ENCODE data around the gene MAP3K21.

DNA sequence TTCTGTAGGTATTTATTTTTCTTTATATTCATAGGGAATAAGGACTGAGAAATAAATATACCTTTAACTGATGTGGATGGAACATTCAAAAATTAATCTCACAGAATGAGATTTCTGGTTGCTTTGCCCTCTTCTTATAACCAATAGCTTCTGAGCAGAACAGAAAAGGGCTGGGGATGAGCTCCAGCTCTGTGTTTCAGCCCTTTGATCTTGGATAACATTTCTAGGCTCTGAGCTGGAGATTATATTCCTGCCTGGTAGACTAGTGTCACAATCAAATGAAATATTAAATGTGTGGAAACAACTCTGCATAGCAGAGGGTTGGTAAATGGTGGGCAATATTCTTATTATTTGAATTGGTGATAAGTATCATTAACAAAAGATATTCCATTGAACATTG lies 14.6 kb downstream of the MAP3K21 start:
- TF ChIP-seq ARNTL (CRISPR knock-in tag; IDR thresholded peaks at IDR 0.05; ENCODE audit: borderline replicate concordance, low read depth), result no peak
- TF ChIP-seq OSR1 (CRISPR knock-in tag; IDR thresholded peaks at IDR 0.05), result no peak
- TF ChIP-seq PPARA (CRISPR knock-in tag; IDR thresholded peaks at IDR 0.05; ENCODE audit: borderline replicate concordance), result no peak
- no peak for TF ChIP-seq GLIS3 (CRISPR knock-in tag; IDR thresholded peaks at IDR 0.05)
- TF ChIP-seq ZNF565 (CRISPR knock-in tag; conservative IDR thresholded peaks at IDR 0.05; ENCODE audit: low read depth), result no peak
- TF ChIP-seq ISL1 (CRISPR knock-in tag; IDR thresholded peaks at IDR 0.05), result no peak
- TF ChIP-seq ZNF70 (CRISPR knock-in tag; IDR thresholded peaks at IDR 0.05), result no peak
- no peak for TF ChIP-seq BACH2 (CRISPR knock-in tag; IDR thresholded peaks at IDR 0.05; ENCODE audit: borderline replicate concordance)
- TF ChIP-seq ZFP30 (CRISPR knock-in tag; IDR thresholded peaks at IDR 0.05), result no peak
- TF ChIP-seq, protein P1, sequence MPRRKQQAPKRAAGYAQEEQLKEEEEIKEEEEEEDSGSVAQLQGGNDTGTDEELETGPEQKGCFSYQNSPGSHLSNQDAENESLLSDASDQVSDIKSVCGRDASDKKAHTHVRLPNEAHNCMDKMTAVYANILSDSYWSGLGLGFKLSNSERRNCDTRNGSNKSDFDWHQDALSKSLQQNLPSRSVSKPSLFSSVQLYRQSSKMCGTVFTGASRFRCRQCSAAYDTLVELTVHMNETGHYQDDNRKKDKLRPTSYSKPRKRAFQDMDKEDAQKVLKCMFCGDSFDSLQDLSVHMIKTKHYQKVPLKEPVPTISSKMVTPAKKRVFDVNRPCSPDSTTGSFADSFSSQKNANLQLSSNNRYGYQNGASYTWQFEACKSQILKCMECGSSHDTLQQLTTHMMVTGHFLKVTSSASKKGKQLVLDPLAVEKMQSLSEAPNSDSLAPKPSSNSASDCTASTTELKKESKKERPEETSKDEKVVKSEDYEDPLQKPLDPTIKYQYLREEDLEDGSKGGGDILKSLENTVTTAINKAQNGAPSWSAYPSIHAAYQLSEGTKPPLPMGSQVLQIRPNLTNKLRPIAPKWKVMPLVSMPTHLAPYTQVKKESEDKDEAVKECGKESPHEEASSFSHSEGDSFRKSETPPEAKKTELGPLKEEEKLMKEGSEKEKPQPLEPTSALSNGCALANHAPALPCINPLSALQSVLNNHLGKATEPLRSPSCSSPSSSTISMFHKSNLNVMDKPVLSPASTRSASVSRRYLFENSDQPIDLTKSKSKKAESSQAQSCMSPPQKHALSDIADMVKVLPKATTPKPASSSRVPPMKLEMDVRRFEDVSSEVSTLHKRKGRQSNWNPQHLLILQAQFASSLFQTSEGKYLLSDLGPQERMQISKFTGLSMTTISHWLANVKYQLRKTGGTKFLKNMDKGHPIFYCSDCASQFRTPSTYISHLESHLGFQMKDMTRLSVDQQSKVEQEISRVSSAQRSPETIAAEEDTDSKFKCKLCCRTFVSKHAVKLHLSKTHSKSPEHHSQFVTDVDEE (CRISPR knock-in tag; IDR thresholded peaks at IDR 0.05), result no peak
- TF ChIP-seq, protein P2, sequence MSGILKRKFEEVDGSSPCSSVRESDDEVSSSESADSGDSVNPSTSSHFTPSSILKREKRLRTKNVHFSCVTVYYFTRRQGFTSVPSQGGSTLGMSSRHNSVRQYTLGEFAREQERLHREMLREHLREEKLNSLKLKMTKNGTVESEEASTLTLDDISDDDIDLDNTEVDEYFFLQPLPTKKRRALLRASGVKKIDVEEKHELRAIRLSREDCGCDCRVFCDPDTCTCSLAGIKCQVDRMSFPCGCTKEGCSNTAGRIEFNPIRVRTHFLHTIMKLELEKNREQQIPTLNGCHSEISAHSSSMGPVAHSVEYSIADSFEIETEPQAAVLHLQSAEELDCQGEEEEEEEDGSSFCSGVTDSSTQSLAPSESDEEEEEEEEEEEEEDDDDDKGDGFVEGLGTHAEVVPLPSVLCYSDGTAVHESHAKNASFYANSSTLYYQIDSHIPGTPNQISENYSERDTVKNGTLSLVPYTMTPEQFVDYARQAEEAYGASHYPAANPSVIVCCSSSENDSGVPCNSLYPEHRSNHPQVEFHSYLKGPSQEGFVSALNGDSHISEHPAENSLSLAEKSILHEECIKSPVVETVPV (CRISPR knock-in tag; IDR thresholded peaks at IDR 0.05), result no peak
- TF ChIP-seq CREB5 (CRISPR knock-in tag; IDR thresholded peaks at IDR 0.05; ENCODE audit: low read depth), result no peak

Measured in SK-N-SH treated with all-trans-retinoic acid at 6 μM for 48 hours (cell line).